Measurements from ENCODE around the gene ARMC7. TPM values are rescaled to one million over a fixed set of nuclear protein-coding genes. Genes with fewer than 3 reads are reported as not detected.

Gene ARMC7
- total and polyA plus RNA-seq, 8 donors = 2.2 to 26.8 (median 11.4) TPM

DNA sequence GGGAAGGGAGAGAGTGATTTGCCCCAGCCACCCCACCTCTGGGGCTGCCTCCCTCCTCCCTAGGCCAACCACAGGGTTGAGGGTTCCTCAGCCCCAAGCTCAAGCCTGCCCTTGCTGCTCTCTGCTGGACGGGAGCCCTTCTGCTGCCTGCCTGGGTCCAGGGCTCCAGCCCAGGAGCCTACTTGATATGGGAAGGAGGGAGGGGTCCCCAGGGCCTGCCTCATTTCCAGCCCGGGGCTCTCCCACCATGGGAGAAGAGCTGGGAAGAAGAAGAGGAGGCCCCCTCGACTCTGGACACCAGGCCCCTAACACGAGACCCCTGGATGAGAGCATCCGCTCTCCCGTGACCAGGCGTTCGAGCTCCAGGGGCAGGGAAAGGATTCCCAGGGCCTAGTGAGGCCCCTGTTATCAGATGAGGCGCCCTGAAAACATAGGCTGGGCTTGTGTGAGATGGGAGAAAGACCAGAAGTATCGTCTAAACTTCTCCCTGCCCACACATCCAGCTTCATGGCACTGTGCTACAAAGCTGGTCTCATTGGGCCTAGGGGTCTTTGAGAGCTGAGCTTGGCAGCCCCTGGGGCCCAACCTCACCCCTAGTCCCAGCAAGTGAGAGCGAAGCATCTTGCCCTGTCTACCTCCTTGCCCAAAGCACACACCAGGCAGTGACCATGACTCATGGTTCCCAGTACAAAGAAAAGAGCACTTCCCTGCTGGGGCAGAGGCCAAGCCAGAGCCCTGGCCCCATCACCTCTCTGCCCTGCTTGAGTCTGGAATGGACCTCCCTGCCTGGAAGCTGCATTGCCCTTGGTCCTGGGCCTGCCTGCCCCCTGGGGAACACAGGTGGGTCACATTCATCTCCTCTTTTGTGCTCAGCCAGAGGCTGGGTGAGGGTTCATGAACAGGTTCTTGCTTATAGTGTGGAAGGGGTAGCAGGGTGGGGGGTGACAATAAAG, 21.0 kb upstream of the ARMC7 start:
- Histone ChIP-seq H3K4me3 (peak overlapping the region; percentile 43 to 59 (median 52)), H3K9me3 (no peaks in the 10 kb centered on the region), H3K4me1 (peaks cover 41 to 84% (median 65%) of the 10 kb centered on the region in 4 donors), H3K27ac (peak overlapping the region; percentile 86 to 95 (median 92)), H3K27me3 (no peaks in the 10 kb centered on the region), H3K36me3 (no peaks in the 10 kb centered on the region)
- WGBS, 5 donors = 51 to 68% (median 59%) methylated on average over 5 to 11 of the region's 11 CpGs
- DNase-seq = peak; percentile 60 to 71
- TF ChIP-seq POLR2AphosphoS5 (IDR thresholded peaks at IDR 0.05) (peak in 2 of 3 donors; percentile 79 to 86), EP300 (IDR thresholded peaks at IDR 0.05) (no peak), CTCF (IDR thresholded peaks at IDR 0.05) (no peak), POLR2A (IDR thresholded peaks at IDR 0.05) (peak in 1 of 4 donors; percentile 24)
- intact Hi-C loops (cut with DNase I; ENCODE audit: low total_unique reads) = no loop called here

GRCh38 chr17:75090871-75091854, 18.6 kb upstream of the ARMC7 start:
- peak overlapping the region; percentile 69 to 92 (median 86) for H3K27ac ChIP-seq

DNA sequence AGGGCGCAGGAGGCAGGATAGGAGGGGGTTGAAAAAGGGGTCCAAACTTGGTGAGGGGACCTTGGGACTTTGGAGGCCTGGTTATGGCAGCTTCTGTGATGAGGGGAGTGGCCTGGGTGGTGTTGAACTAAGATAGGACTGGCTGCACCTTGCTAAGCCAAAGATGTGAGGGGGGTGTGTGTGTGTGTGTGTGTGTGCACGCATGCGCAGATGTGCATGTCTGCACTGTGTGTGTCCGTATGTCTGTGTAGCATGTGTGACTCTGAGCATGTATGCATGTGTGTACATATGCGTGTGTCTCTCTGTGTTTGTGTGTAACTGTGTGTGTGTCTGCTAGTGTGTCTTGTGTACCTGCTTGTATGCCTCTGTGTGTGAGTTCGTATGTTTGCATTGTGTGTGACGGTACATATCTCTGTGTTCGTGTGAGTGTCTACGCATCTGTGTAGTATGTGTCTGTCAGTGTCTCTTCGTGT, 17.9 kb upstream of the ARMC7 start:
- peaks cover 50 to 100% (median 90%) of the 10 kb centered on the region in 4 donors for H3K4me1 ChIP-seq
- H3K27ac ChIP-seq = peak overlapping the region; percentile 69 to 92 (median 86)
- WGBS, 5 donors = 32 to 66% (median 44%) methylated on average over 9 to 10 of the region's 10 CpGs
- intact Hi-C loops (cut with DNase I; ENCODE audit: low total_unique reads) = no loop called here
- DNase-seq = peak; percentile 61 to 91
- H3K36me3 ChIP-seq = no peaks in the 10 kb centered on the region
- no peak for TF ChIP-seq CTCF (IDR thresholded peaks at IDR 0.05)
- TF ChIP-seq POLR2AphosphoS5 (IDR thresholded peaks at IDR 0.05) = peak in 1 of 3 donors; percentile 24
- no peak for TF ChIP-seq POLR2A (IDR thresholded peaks at IDR 0.05)
- no peaks in the 10 kb centered on the region for H3K9me3 ChIP-seq
- H3K4me3 ChIP-seq = no peak overlapping the region
- H3K27me3 ChIP-seq = no peaks in the 10 kb centered on the region

More at GRCh38 chr17:75090871-75091854, 18.6 kb upstream of the ARMC7 start:
- peaks cover 48 to 100% (median 87%) of the 10 kb centered on the region in 4 donors for H3K4me1 ChIP-seq
- TF ChIP-seq POLR2AphosphoS5 (IDR thresholded peaks at IDR 0.05) (peak in 1 of 3 donors; percentile 38), CTCF (IDR thresholded peaks at IDR 0.05) (no peak)
- DNase-seq = peak; percentile 57 to 68
- intact Hi-C loops (cut with DNase I; ENCODE audit: low total_unique reads) = no loop called here
- no peaks in the 10 kb centered on the region for H3K36me3 ChIP-seq
- H3K9me3 ChIP-seq = no peaks in the 10 kb centered on the region
- WGBS, 5 donors = 25 to 51% (median 30%) methylated on average over 18 to 19 of the region's 19 CpGs
- H3K27me3 ChIP-seq = no peaks in the 10 kb centered on the region
- H3K4me3 ChIP-seq = peak overlapping the region in 1 of 4 donors; percentile 2
